Bone marrow (tissue), 2 donors: ENCODE measurements around the gene FOXD2.

Experiments
- DNase-seq, 2 donors: peaks; one replicate each; lab custom pipeline; 2025; lab: John Stamatoyannopoulos, UW

FOXD2 gene

DNA sequence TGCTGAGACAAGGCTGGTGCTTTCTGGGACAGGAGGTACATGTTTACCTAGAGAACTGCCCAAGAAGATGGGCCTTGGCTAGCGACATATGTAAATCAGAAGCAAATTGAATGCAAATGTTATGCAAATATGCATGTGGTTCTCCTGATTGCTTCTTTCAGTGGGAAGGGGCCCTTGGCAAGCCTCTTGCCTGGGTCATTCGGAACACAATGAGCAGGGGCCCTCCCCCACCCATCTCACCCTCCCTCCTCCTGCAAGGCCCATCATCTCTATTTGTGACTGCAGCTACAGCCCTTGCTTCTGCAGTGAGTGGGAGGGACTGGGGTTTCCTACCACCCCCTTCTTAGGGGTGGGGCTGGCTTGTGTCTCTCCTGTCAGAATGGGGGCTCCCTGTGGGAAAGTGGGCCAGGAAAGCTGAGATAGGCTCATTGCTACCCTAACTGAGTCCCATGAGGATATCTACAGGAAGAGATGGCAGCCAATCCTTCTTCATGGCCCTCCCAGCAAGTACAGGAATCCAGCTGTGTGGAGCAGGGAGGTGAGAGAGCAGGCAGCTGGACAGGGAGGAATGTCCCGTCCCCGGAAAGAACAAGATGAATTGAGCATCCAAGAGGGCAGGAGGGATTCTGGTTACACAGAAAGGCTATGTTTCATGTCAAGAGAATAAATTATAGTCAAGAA is 31.0 kb downstream of the FOXD2 start:
- DNase-seq, result no peak

DNA sequence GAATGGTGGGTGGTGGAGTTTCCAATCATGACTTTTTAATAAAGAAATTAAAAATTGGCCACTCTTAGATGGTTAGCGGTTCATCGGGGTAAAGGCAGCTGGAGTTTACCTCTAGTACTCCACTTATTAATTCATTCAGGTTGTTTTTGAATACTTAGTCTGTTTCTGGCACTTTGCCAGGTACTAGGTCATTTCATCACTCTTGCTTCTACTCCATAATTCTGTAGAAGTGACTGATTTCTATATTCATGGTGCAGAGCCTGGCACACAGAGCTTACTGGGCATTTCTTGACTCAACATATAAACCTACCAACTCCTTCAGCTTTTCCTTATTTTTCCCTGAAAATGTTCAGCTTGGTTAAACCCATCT is 31.5 kb downstream of the FOXD2 start:
- no peak for DNase-seq

DNA sequence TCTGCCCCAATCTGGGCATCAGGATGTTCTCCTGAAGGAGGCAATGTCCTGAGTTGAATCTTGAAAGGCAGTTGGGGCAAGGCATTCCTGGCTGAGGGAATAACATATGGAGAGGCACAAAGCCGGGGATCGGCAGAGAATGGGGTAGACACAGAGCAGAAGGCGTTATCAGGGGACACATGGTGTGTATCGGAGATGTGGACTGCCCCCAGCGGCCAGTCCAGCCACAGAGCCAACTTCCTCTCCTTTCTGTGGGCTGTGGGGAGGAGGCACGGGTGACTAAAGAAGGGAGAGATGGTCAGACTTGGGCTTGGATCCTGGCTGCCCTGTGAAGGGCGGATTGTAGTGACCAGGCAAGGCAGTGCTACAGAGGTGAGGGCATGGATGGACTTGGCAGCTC is 32.1 kb downstream of the FOXD2 start:
- no peak for DNase-seq

DNA sequence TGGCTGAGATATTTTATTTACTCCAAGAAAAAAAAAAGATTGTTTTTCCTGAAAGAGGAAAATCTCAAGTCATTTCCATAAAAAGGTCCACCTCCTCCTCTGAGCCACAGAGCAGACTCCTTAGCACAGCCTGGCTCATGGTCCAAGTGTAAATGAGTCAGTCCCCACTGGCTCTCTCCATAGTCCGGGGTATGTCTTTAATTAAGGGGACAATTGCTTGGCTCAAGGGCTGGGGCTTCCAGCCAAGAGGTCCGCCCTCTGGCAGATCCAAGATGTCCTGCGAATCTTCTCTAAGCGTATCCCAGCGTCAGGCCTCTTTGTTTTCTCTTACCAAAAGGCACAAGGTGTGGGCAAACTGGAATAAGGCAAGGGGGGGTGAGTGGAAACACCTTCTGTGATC is 33.3 kb downstream of the FOXD2 start:
- no peak for DNase-seq

DNA sequence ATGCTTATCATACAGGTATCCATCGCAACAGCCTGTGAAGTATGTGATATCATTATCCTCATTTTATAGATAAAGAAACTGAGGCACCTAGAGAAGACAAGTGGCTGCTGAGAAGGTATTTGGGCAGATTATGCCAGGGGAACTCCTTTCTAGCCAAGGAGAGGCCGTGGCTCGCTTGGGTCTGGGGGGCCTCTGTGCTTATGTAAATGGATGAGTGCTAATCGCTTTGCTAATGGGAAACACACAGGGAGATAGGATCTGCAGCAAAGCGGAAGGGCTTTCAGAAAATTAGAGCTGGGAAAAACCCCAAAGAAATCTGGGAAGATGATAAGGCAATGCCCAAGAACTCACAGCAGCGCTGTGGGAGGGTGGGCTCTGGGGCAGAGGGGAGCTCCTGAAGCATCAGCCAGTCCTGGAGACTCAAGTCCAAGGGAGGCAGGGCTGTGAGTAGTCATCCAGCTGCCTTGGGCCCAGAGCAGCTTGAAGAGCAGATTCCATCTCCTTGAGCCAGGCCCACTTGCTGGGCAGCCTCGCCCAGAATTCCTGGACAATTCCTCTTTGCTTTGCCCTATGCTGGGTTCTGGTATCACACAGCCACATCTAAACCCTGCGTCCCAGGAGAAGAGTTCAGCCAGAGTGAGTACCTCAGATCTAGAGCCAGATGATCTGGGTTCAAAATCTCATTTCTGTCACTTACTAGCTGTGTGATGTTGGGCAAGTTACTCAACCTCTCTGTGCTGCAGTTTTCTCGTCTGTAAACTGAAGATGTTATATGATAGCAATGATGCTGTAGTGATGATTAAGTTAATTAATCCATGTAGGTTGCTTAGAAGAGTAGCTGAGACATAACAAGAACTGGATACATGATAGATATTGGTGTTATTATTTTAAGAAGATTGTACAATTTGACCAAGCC is 36.7 kb downstream of the FOXD2 start:
- no peak for DNase-seq

DNA sequence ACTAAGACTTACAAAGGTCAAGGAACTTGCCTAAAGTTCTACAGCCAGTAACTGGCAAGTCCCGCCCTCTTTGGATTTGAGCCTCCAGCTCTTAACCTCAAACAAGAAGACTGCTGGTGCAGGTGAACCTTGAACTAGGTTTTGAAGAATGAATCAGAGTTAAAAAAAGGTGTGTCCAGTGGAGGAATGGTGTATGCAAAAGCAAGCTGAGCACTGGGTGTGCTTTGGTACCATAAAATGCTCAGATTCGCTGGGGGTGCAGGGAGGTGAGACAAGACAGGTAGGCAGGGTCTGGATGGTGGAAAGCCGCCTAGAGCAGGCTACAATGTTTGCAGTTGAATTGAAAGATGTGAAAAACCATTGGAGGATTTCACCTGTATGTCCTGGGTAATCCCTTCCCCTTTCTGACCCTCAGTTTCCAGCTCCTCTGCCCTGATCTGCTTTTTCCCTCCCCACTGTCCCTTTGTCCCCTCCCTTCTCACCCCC is 39.8 kb downstream of the FOXD2 start:
- no peak for DNase-seq

DNA sequence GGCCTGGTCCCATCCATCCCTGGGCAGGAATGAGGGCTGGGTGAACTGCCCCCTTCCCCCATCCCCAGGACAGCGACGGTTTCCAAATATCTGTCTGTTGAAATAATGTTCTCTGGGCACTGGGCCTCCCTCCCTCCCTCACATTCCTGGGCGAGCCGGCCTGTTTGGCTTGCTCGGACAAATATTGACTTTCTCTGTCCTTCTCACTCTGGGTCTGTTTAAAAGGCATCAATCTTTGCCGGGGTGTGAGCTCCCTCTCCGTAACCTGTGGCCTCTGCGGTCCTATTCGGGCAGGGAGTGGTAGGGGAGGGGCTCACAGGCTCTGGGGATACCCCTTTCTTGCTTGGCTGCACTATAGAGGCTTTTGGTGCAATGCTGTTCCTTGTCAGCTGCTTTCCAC is 40.2 kb downstream of the FOXD2 start:
- no peak for DNase-seq

DNA sequence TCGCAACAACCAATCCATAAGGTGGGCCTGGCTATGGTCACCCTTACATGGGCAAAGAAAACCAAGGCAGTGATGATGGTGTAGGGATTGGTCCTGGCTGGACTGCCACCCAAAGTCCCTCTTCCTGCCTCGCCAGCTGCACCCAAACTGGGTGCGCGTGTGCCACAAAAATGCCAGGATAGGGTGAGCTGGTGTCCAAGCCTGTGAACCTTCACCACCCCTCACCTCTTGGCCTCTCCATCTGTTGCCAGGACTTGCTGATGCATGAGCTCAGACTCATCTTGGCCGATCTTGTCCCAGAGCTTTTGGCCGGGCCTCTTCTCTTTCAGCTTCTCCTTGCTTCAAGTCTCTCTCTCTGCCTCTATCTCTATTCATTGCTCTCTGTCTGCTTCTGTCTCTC is 41.8 kb downstream of the FOXD2 start:
- no peak for DNase-seq

DNA sequence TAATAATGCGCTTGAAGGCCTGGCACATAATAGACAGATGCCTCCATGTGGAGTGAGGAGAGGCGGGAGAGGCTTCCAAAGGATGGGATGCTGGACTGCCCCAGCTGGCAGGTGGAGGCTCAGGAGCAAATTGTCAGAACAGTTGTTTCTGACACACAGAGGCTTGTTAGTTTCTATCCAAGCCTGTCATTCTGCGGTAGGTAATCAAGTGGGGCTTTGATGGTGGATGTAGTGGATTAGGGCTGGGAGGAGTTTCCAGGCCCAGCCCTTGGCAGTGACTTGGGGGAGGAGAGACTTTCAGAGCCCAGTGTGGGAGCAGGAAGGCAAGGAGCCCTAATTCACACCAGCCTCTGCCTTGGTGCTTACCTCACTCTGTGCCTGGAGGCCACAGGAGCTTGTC is 44.1 kb downstream of the FOXD2 start:
- no peak for DNase-seq

DNA sequence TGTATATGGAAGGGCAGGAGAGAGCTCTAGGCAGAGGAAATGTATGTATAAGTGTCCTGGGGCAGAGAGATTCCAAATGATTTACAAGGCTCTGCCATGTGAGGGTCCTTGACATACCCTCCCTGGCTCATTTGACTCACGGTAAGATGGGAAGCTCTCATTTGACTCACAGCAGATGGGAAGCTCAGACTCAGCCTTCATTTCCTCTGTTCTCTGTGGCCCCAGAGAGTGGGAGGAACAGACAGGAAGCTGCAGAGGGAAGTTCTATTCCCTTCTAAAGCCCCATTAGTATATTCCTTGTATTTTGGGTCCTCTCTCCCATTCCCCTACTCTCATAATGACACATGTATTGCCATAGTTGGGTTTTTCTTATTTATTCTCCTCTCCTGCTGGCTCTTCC is 44.9 kb downstream of the FOXD2 start:
- DNase-seq, result no peak

DNA sequence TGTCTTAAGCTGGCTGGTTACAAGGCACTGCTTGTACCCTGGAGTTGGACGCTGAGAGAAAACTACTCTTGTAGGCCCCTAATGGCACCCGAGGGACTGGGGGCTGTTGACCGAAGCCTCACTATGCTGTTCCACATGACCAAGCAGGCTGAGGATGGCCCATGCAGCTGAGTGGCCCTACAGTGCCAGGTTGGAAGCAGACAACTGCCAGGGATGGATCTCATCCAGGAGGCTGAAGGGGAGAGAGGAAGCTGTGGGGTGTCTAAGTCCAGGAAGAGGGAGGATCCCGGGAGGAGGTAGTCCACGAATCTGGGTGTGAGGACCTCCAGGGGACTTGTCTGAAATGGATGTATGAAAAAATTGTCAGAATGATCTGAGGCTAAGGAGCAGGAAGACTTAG is 45.8 kb downstream of the FOXD2 start:
- DNase-seq, result no peak

DNA sequence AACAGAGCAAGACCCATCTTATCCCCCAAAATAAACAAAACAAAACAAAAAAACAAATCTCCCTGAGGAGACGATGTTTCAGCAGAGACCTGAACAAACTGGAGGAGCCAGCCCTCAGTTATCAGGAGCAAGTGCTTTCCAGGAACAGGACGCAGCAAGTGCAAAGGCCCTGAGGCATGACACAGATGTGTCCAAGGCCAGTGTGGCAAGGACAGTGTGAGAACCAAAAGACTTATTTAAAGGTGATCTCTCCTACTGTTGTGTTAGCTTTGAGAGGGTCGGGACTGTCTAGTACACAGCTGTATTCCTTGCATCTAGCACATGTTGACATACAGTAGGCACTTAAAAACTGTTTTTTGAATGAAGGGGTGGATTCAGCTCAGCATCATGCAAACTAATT is 48.0 kb downstream of the FOXD2 start:
- DNase-seq, result no peak

DNA sequence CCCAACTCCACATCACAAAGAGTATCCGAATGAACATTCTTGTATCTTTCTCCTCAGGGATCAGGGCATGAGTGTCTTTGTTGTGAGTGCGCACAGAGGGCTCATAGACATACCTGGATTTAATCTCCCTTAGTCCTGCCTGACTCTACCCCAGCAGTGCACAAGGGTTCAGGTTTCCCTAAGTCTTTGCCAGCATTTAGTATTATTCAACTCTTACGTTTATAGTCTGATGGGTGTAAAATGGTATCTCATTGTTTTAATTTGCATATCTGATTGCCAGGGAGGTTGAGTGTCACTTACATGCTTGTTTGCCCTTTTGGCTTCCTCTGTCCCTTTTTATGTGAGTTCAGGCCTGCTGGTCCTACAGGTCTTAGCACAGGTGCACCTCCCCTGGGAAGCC is 49.5 kb downstream of the FOXD2 start:
- DNase-seq, result no peak

DNA sequence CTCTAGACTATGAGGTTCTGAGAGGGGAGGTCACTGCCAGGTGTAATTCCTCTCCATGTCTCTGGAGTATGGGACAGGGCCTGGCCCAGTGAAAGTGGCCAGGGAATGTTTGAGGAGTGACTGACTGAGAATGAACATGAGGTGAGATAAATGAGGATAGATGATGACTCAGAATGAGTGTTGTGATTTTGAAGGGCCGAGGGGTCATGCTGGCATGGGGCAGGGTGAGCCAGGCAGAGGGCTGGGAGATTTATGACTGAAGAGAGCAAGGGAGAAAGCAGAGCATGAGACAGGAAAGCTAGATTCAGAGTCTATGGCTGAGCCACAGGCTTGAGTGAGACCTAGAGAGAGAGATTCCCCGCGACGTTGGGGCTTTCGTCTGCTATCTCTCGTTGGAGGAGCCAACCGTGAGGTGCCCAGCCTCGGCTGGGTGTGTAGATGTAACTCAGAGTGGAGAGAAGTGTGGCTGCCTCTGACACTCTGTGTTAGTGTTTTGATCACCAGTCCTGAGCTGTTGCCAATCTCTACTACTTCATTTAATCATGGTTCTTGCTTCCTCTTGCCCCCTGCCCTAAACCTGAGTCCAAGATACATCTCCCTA is 50.1 kb downstream of the FOXD2 start:
- no peak for DNase-seq
